ENCODE data around the gene PPP2R2C.

Gene PPP2R2C

GRCh38 chr4:6493658-6494304 is 21.4 kb upstream of the PPP2R2C start:
- no peak for DNase-seq (ENCODE audit: low read depth)

GRCh38 chr4:6492861-6493657 is 20.6 kb upstream of the PPP2R2C start:
- no peak for DNase-seq (ENCODE audit: low read depth)

GRCh38 chr4:6492027-6492590 is 19.7 kb upstream of the PPP2R2C start:
- no peak for DNase-seq (ENCODE audit: low read depth)

- DNase-seq (ENCODE audit: low read depth), result no peak
These were observed 18.8 kb upstream of the PPP2R2C start for GRCh38 chr4:6491235-6491634.

GRCh38 chr4:6489927-6490326 is 17.5 kb upstream of the PPP2R2C start:
- DNase-seq (ENCODE audit: low read depth), result no peak

GRCh38 chr4:6487466-6487865 is 15.1 kb upstream of the PPP2R2C start:
- no peak for DNase-seq (ENCODE audit: low read depth)

- no peak for DNase-seq (ENCODE audit: low read depth)
These were observed 8.2 kb upstream of the PPP2R2C start for GRCh38 chr4:6480534-6481088.

GRCh38 chr4:6478546-6479220 is 6.3 kb upstream of the PPP2R2C start:
- no peak for DNase-seq (ENCODE audit: low read depth)

GRCh38 chr4:6476893-6477292 is 4.5 kb upstream of the PPP2R2C start:
- no peak for DNase-seq (ENCODE audit: low read depth)

GRCh38 chr4:6475492-6476020 is 3.1 kb upstream of the PPP2R2C start:
- DNase-seq (ENCODE audit: low read depth), result no peak

GRCh38 chr4:6474705-6475457 is 2.5 kb upstream of the PPP2R2C start:
- no peak for DNase-seq (ENCODE audit: low read depth)

GRCh38 chr4:6474053-6474568 is 1.7 kb upstream of the PPP2R2C start:
- no peak for DNase-seq (ENCODE audit: low read depth)

- no peak for DNase-seq (ENCODE audit: low read depth)
These were observed 1.0 kb upstream of the PPP2R2C start for GRCh38 chr4:6473264-6474052.

GRCh38 chr4:6472008-6472386 is 417 bp downstream of the PPP2R2C start:
- DNase-seq (ENCODE audit: low read depth), result no peak

GRCh38 chr4:6471307-6472007 is 957 bp downstream of the PPP2R2C start:
- DNase-seq (ENCODE audit: low read depth), result no peak

- peak; percentile 18 for DNase-seq (ENCODE audit: low read depth)
These were observed 1.7 kb downstream of the PPP2R2C start for GRCh38 chr4:6470502-6471306.

GRCh38 chr4:6469898-6470501 is 2.4 kb downstream of the PPP2R2C start:
- no peak for DNase-seq (ENCODE audit: low read depth)

GRCh38 chr4:6469144-6469543 is 3.3 kb downstream of the PPP2R2C start:
- no peak for DNase-seq (ENCODE audit: low read depth)

- no peak for DNase-seq (ENCODE audit: low read depth)
These were observed 4.0 kb downstream of the PPP2R2C start for GRCh38 chr4:6468376-6468775.

All from GM04504 (cell line).